Stimulated activated CD8-positive, alpha-beta memory T cell treated with anti-CD3 and anti-CD28 coated beads, Interleukin-2, amount 100 ng/mL, for 1 hour (primary cell): ENCODE data around the gene UBE2E1.
"Not testable (repeated sequence)": the region's sequence is repeated elsewhere in the genome, so short reads cannot be mapped to it uniquely, and the experiment has no call there.

Experiments
- DNase-seq, 2 donors: peaks; one replicate each; pipeline ENCODE4 v3.0.0-alpha.2; 2020; ENCODE audit warnings: low read depth in 2 of 2

UBE2E1 gene

GRCh38 chr3:23916886-23917678 is 111.3 kb downstream of the UBE2E1 start, which contains the start of the genes NKIRAS1 and RPL15:
Gene NKIRAS1 (minus strand): TSS chr3:23916990. CDS start chr3:23910904, 6,086 bp downstream.
Gene RPL15 (plus strand): TSS chr3:23917132. CDS start chr3:23917860, 728 bp downstream.
- DNase-seq: peak; percentile 92 to 94

- DNase-seq: not testable (repeated sequence)
Observed at GRCh38 chr3:23917679-23918303, 112.0 kb downstream of the UBE2E1 start.

GRCh38 chr3:23918331-23918730 is 112.6 kb downstream of the UBE2E1 start:
- not testable (repeated sequence) for DNase-seq

GRCh38 chr3:23919628-23920027 is 113.9 kb downstream of the UBE2E1 start:
- no peak for DNase-seq

- DNase-seq: no peak
Observed at GRCh38 chr3:23920151-23920655, 114.4 kb downstream of the UBE2E1 start.

- DNase-seq: no peak
Observed at GRCh38 chr3:23921052-23921511, 115.3 kb downstream of the UBE2E1 start.

GRCh38 chr3:23923786-23924185 is 118.0 kb downstream of the UBE2E1 start:
- no peak for DNase-seq

GRCh38 chr3:23926246-23926645 is 120.5 kb downstream of the UBE2E1 start:
- no peak for DNase-seq

GRCh38 chr3:23926736-23927135 is 121.0 kb downstream of the UBE2E1 start:
- no peak for DNase-seq

GRCh38 chr3:23928524-23928923 is 122.8 kb downstream of the UBE2E1 start:
- no peak for DNase-seq

GRCh38 chr3:23931597-23931996 is 125.8 kb downstream of the UBE2E1 start:
- DNase-seq: no peak

GRCh38 chr3:23932571-23932970 is 126.8 kb downstream of the UBE2E1 start:
- no peak for DNase-seq

GRCh38 chr3:23934253-23934652 is 128.5 kb downstream of the UBE2E1 start:
- no peak for DNase-seq

- DNase-seq: no peak
Observed at GRCh38 chr3:23937296-23937695, 131.5 kb downstream of the UBE2E1 start.

- DNase-seq: no peak
Observed at GRCh38 chr3:23938688-23939087, 132.9 kb downstream of the UBE2E1 start.

GRCh38 chr3:23940775-23941174 is 135.0 kb downstream of the UBE2E1 start:
- DNase-seq: no peak
